Measurements from ENCODE around the gene SLC8B1.
"Not testable (repeated sequence)": the region's sequence is repeated elsewhere in the genome, so short reads cannot be mapped to it uniquely, and the experiment has no call there.

- TF ChIP-seq, protein P1, sequence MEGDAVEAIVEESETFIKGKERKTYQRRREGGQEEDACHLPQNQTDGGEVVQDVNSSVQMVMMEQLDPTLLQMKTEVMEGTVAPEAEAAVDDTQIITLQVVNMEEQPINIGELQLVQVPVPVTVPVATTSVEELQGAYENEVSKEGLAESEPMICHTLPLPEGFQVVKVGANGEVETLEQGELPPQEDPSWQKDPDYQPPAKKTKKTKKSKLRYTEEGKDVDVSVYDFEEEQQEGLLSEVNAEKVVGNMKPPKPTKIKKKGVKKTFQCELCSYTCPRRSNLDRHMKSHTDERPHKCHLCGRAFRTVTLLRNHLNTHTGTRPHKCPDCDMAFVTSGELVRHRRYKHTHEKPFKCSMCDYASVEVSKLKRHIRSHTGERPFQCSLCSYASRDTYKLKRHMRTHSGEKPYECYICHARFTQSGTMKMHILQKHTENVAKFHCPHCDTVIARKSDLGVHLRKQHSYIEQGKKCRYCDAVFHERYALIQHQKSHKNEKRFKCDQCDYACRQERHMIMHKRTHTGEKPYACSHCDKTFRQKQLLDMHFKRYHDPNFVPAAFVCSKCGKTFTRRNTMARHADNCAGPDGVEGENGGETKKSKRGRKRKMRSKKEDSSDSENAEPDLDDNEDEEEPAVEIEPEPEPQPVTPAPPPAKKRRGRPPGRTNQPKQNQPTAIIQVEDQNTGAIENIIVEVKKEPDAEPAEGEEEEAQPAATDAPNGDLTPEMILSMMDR (IDR thresholded peaks at IDR 0.05), result not testable (repeated sequence)
- not testable (repeated sequence) for TF ChIP-seq POLR2A (IDR thresholded peaks at IDR 0.05)
Measured at GRCh38 chr12:113354192-113354591, 19.3 kb upstream of the SLC8B1 start.

Measured in right lobe of liver (tissue), 4 donors.